Measurements from ENCODE around the gene TPSB2.
"Not testable (repeated sequence)": the region's sequence is repeated elsewhere in the genome, so short reads cannot be mapped to it uniquely, and the experiment has no call there.

The TPSB2 gene

DNA sequence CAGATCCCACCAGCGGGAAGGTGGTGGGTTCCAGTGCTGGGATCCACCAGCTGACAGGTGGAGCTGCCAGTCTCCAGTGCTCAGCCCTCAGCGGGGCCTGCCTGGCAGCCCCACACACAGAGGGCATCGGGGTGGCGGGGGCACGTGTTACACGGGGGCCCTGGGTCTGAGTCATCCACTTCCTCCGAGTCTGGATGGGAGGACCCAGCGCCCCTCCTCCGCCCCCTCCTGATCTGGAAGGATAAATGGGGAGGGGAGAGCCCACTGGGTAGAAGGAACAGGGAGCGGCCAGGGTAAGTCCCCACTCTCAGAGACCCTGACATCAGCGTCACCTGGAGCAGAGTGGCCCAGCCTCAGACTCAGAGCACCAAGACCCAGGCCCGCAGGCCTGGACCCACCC is 10.5 kb upstream of the TPSB2 start, which contains the start of gene TPSAB1:
TPSAB1 (plus strand) TSS at position 270 of the 400 bp plus-strand sequence. CDS start 234 bp downstream, outside the sequence.
- DNase-seq: not testable (repeated sequence)

DNA sequence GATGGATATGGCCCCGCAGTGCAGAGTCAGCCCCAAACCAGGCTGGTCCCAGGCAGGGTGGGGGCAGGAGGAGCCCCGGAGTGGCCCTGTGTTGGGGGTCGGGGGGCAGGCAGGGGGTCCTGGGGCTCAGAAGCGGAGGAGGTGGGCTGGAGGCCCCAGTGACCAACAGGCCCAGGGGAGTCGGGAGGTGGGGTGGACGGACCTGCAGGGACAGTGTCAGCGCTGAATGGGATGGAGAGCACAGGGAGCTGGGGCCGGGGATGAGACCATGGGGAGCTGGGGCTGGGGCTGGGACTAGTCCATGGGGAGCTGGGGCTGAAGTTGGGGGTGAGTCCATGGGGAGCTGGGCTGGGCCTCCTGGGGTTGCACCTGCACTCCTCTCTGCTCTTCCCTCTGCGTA is 9.6 kb upstream of the TPSB2 start:
- DNase-seq: not testable (repeated sequence)

DNA sequence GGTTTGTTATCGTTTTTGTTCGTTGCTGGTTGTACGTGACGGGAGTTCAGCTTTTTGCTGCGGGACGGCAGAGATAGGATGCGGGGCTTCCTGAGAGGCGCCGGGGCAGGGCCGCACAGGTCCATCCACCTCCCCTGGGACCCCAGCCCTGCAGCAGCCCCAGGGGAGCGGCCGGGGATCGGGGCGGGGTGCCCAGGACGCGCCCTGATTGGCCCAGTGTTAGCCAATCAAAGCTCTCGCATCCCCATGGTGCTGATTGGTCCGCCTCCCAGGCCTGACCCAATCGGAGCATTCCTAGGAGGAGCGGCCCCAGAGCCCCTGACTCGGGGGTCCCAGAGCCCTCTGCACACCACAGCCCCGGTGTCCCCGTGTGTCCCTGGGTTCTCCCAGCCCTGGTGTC is 8.9 kb upstream of the TPSB2 start:
- DNase-seq: not testable (repeated sequence)

DNA sequence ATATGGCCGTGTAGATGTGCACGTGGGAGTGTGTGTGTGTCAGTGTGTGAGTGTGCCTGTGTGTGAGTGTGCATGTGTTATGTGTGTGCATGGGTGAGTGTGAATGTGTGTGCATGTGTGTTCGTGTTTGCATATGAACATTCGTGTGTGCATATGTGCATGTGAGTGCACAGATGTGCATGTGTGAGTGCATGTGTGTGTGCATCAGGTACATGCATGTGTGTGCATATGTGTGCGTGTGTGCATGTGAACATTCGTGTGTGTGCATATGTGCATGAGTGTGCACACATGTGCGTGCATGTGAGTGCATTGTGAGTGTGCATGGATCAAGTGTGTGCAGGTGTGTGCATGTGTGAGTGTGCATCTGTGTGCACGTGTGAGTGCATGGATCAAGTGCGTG is 8.0 kb upstream of the TPSB2 start:
- no peak for DNase-seq

DNA sequence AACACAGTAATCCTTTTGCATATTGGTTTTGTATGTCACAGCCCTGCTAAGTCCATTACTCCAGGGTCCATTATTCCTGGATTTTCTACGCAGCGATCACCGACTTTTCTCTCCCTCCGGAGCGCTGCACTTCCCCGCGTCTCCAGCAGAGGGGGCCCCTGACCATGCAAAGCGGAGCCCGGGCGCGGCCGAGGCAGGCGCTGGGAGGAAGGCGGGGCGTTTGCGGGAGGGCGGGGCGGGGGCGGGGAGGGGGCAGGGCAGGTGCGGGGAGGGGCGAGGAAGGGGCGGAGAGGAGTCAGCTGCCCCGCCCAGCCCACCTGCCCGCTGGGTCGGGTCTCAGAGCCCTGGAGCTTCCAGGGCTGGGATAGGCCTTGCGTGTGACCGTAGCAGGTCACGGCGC is 6.7 kb upstream of the TPSB2 start:
- DNase-seq: not testable (repeated sequence)

DNA sequence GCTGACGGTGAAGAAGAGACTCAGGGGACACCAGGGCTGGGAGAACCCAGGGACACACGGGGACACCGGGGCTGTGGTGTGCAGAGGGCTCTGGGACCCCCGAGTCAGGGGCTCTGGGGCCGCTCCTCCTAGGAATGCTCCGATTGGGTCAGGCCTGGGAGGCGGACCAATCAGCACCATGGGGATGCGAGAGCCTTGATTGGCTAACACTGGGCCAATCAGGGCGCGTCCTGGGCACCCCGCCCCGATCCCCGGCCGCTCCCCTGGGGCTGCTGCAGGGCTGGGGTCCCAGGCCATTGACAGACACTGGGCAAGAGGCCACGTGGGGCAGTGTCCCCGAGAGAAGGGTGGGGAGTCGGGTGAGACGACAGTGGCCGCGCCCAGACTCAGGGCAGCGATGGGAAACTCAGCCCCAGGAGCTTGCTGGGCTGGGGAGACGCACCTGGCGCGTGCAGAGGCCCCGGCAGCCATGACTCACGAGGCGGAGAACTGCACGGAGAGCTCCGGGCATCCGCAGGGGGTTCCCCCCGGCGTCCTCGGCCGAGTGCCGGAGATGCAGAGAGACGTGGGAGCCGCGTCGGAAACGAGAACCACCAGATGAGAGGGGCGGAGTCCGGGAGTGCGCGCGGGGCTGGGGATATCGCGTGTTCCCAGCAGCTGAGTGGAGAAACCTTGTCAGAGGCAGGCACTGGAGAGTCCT is 2.2 kb upstream of the TPSB2 start:
- DNase-seq: not testable (repeated sequence)

DNA sequence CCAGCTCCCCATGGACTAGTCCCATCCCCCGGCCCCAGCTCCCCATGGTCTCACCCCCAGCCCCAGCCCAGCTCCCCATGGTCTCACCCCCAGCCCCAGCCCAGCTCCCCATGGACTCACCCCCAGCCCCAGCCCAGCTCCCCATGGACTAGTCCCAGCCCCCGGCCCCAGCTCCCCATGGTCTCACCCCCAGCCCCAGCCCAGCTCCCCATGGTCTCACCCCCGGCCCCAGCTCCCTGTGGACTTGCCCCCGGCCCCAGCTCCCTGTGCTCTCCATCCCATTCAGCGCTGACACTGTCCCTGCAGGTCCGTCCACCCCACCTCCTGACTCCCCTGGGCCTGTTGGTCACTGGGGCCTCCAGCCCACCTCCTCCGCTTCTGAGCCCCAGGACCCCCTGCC is 1.3 kb upstream of the TPSB2 start:
- not testable (repeated sequence) for DNase-seq

DNA sequence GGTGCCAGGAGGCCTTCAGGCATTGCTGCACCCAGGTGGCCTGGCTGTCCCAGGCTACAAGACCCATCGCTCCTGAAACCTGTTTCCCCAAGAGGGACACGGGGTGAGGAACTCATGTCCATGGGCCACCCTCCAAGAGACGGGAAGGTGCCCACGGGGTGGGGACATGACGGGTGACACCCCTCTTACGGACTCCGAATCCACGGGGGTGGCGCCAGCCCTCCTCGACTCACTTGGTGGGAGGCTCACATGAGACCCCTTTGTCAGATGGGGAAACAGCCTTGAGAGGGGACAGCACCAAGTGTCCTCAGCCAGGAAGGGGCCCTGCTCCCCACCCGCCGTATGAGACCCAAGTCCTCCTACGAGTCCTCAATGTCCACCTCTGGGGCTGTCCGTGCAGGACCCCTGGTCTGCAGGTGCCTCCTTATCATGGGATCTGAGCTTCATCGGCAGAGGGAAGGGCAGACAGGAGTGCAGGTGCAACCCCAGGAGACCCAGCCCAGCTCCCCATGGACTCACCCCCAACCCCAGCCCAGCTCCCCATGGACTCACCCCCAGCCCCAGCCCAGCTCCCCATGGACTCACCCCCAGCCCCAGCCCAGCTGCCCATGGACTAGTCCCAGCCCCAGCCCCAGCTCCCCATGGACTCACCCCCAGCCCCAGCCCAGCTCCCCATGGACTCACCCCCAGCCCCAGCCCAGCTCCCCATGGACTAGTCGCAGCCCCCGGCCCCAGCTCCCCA is 658 bp upstream of the TPSB2 start:
- DNase-seq: not testable (repeated sequence)

DNA sequence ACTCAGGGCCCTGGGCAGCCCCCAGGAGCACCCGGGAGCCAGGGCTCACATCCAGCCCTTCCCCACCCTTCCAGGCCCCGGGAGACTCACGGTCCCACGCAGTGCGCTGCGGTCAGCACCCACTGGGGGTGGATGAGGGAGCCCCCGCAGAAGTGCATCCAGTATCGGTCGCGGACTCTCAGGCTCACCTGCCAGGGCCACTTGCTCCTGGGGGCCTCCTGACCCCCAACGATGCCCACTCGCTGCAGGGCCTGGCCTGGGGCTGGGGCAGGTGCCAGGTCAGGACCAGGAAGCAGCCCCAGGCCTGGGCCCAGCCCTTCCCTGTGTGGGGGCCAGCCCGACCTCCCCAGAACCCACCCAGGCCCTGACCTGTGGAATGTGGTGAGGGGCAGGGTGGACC is 508 bp downstream of the TPSB2 start:
- not testable (repeated sequence) for DNase-seq

DNA sequence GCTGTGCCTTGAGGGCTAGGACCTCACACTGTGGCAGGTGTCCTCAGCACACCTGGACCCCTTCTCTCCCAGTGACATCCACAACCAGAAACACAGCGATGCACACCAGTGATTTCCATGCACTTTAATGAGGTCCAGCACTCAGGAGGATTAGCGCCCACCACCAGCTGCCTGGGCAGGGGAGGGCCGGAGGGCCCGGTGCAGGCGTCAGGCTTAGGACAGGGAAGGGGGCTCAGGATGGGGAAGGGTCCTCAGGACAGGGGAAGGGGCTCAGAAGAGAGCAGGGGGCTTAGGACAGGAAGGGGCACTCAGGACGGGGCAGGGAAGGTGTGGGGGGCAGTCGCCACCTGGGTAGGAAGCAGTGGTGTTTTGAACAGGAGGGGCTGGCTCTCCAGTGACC is 1.8 kb downstream of the TPSB2 start:
- not testable (repeated sequence) for DNase-seq

DNA sequence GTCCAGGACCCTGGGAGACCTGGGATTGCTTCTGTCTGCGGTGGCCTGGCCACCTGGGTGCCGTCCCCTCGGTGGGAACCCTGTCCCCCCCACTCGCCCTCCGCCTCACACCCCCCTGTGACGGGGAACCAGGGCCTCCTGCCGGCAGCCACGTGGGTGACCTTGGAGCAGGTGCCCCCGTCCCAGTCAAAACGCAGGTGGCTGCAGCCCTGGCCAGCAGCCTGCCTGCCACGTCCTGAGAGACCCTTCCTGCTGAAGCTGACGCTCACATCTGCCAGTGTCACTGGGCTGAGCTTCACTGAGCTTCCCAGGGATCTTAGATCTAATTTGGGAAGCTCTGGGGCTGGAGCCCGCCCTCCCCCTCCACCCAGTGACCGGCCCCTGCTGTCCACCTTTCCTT is 3.3 kb downstream of the TPSB2 start:
- not testable (repeated sequence) for DNase-seq

DNA sequence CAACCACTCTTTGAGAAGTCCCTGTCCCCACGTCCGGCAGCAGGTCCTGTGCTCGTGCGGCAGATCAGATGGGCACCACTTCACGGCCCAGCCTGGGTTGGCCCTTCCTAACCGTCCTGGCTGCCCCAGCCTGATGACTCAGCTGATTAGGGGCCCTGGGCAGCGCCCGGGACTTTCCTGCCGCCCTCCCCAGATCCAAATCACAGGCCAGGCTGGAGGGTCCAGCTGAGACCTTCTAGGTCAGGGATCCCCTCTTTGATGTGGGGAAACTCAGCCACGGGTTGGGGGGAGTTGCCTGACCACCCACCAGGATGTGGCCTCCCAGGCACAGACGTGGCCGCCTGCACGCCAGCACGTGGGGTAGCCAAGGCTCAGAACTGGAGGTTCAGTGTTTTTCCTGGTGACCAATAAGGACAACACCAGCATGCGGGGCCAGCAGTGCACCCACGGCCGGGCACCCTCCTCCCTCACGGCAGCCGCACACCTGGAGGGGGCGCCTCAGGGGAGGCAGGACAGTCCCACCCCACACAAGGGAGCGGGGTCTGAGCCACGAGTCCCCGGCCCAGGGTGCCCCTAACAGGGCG is 4.2 kb downstream of the TPSB2 start:
- not testable (repeated sequence) for DNase-seq

DNA sequence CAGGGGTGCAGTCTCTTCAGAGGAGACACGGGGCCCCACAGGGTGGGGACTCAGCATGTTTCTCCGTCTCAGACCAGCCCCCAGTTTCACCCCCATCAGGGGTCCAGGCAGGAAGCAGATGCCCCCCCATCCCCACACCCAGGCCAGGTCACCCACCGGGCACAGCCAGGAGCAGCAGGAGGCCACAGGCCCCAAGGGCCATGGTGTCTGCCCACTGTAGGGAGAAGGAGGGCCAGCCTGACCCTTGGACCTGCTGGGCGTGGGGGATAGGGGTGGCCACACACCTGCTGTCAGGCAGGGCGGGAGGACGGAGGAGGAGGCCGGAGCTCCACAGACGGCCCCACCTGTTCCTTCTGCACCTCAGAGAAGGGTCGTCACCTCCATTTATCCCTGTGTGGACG is 4.9 kb downstream of the TPSB2 start, which contains the start of gene TPSG1:
TPSG1 (minus strand) TSS at position 218 of the 401 bp plus-strand sequence; CDS start at position 202, 16 bp downstream.
- DNase-seq: no peak

DNA sequence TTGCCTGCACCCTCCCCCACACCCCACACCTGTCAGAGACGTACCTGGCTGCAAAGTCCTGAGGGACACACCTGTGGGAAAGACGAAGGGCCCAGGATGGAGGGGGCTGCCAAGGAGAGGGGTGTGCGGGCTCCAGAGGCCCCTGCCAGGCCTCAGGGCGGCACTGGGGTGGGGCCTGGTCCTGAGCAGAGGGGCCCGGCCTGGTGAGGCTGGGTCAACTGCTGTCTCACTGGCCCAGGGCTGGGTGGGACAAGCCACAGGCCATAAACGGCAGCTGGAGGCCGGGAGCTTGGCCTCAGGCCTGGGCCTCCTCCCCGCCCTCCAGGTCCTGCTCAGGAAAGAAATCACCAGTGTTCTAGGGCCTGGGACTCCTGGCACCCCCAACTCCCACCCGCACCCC is 5.4 kb downstream of the TPSB2 start:
- DNase-seq: no peak

DNA sequence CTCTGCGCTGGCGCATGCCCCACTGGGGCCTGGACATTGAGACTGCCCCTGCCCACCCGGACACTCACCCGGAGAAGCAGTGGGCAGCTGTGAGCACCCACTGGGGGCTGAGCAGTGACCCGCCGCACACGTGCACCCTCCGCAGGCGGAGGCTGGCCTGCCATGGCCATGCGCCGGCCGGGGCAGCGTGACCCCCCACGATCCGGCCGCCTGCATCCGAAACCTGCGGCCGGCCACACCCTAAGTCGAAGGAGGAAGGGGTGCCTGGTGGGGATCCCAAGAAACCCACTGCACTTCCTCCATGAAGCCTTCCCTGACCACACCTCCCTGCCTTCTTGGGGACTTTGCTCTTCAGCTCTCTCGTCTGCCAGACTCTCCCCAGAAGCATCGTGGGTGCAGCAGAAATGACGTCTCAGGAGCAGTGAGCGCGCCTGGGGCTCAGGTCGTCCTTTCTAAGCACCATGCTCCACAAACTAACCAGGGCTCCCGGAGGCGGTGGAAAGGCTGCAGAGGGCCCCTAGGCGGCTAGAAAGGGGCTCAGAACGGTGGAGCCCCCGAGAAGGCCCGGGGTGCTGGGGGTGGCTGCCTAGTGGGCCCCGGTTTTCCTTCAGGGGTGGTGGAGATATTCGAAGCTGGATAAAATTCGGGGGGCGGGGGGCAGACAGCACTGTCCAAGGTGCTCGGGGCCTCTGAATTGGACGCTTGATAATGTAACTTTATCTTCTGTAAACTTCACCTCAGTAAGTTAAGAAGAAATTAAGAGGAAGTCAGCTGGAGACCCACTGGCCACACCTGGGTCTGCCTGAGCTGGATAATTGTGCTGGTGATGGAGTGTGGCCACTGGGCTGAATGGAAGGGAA is 6.4 kb downstream of the TPSB2 start:
- DNase-seq: no peak

DNA sequence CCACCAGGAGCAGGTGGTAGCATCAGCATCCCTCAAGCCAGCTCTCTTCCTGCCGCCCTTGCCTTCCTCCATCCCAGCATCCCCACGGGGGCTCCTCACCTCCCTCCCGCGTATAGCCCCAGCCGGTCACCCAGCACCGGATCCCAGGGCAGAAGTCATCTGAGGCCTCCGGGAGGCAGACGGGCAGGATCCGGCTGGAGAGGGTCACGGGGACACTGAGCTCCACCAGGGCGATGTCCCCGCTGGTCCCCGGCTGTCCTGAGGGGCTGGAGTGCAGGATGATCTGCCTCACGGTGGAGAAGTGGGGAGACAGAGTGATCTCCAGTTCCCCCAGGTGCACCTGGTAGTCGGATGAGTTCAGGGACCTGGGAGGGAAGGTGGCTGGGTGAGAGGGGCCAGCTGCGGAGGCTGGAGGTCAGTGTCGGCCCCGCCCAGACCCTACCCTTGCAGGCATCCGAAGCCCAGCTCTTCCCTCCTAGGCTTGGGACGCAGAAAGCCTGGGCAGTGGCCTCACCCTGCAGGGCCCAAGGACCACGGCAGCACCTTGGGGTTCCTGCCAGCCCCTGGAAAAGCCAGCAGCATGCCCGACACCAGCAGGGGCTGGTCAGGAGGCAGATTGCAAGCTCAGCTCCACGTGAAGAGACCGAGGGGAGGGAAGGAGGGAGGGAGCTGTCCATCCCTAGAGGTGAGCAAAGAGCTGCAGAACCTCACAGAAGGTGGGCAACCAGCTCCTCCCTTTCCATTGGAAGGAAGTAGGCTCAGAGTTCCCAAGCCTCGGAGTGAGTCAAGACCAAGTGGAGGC is 7.2 kb downstream of the TPSB2 start:
- no peak for DNase-seq

DNA sequence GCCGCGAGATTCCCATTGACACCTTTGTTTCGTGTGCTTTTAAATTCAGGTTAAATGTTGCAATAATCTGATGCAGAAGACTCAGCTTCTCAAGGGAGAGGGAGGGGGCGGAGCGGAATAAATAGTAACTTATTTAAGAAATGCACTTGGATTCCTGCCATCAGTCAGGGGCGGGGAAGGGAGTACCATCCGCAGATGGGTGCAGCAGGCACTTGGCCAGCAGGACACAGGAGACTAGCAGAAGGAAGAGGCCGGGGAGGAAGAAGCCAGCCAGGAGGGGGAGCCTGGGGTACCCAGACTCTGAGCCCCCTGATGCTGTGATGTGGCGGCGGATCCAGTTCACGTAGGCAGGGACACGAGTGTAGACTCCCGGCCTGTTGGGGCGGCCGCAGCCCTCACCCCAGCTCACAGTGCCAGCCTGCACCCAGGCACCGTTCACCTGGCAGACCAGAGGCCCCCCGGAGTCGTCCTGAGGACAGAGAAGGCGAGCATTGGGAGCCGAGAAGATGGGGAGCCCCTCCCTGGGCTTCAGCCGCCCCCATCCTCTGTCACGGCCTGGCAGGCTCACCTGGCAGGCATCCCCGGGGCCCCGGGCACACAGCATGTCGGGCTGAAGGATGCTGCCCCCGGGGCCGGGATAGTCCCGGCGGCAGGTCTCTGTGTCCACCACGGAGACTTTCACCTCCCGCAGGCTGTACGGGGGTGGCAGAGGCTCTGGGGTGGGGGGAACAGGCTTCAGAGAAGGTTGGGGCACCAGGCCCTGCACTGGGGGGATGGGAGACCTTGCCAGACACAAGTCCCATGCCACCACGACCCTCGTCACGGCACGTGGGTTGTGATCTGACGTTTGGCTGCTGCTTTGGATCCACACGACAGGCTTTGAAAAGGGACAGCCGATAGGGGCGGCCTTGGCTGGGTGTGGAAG is 8.1 kb downstream of the TPSB2 start:
- no peak for DNase-seq

DNA sequence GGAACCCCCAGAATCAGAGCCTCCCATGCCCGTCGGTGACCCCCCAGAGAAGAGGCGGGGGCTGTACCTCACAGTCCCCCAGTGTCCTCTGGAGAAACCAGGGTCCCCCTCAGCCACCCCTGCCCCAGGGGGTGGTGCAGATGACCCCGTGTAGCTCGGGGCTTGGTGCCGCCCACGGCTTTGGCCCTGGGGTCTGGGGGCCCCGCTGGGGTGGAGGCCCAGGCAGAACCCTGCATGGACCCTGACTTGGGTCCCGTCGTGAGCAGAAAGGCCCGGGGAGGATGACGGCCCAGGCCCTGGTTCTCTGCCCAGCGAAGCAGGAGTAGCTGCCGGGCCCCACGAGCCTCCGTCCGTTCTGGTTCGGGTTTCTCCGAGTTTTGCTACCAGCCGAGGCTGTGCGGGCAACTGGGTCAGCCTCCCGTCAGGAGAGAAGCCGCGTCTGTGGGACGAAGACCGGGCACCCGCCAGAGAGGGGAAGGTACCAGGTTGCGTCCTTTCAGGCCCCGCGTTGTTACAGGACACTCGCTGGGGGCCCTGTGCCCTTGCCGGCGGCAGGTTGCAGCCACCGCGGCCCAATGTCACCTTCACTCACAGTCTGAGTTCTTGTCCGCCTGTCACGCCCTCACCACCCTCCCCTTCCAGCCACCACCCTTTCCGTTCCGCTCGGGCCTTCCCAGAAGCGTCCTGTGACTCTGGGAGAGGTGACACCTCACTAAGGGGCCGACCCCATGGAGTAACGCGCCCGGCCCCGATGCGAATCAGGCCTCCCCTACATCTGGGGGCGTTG is 8.9 kb downstream of the TPSB2 start:
- no peak for DNase-seq

DNA sequence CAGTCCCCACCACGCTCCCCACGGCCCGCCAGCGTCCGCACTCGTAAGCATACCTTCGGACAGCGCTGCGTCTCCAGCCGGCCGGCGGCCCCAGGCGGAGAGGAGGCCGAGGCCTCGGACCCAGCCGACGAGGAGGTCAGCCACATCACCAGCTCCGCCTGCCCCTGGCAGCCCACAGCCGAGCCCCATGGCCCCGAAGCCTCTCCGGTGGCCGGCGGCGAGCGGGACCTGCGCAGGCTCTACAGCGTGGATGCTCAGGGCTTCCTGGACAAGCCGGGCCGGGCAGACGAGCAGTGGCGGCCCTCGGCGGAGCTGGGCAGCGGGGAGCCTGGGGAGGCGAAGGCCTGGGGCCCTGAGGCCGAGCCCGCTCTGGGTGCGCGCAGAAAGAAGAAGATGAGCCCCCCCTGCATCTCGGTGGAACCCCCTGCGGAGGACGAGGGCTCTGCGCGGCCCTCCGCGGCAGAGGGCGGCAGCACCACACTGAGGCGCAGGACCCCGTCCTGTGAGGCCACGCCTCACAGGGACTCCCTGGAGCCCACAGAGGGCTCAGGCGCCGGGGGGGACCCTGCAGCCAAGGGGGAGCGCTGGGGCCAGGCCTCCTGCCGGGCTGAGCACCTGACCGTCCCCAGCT is 9.8 kb downstream of the TPSB2 start:
- no peak for DNase-seq
